ENCODE measurements around the gene TOP2A. TPM values are rescaled to one million over a fixed set of nuclear protein-coding genes. Genes with fewer than 3 reads are reported as not detected.
A peak's percentile ranks its signal among the peaks of the same experiment; 100 is the strongest.

The TOP2A gene
- total and polyA plus RNA-seq, 9 of the 15 experiments (the other 6 are each of a cell fraction or from before 2014, with no cell fraction given), result 133 to 347 (median 259) TPM

- no peaks in the 10 kb centered on the region for H3K27me3 ChIP-seq (ENCODE audit: control insufficient read depth in 2 of 2, insufficient read depth in 2 of 2, low read length in 2 of 2)
- peak overlapping the region; percentile 70 for H2AFZ ChIP-seq (ENCODE audit: low read depth, low read length)
- WGBS (ENCODE audit: insufficient coverage, low coverage, missing lambda C conversion rate), result 0% methylated on average over 2 of the region's 2 CpGs
- in situ Hi-C loops (cut with MboI), result no loop called here
- H3K4me3 ChIP-seq, result no peak overlapping the region
- intact Hi-C loops (cut with micrococcal nuclease), result no loop called here
- H3K27ac ChIP-seq (ENCODE audit: extremely low read depth, low read depth, low read length), result no peak overlapping the region
- peak; percentile 19; the same call in 2 of the 3 replicates for ATAC-seq
- ChIA-PET CTCF (ENCODE audit: low intra/inter-chr PET ratio) (interaction anchor here (0.8 to 1.6 kb wide), 3 partner anchors 15 to 101 kb away, joined by 3 read pairs; partner anchors contain the start of gene TOP2A), POLR2A (interaction anchor here (0.6 to 2.6 kb wide), 3 partner anchors 11 to 17 kb away, joined by 3 to 11 read pairs (median 5); partner anchors contain the start of gene TOP2A)
- no peaks in the 10 kb centered on the region for H3K9me1 ChIP-seq (ENCODE audit: control insufficient read depth, insufficient read depth, low read length)
- peak overlapping the region; percentile 4 to 72; a peak in 2 of 4 replicates for H3K9ac ChIP-seq (ENCODE audit: insufficient read depth in 1 of 2, low read depth in 2 of 2, low read length in 2 of 2)
- no peaks in the 10 kb centered on the region for H4K20me1 ChIP-seq (replicated peaks; ENCODE audit: control insufficient read depth, insufficient read depth, low read length)
- no peaks in the 10 kb centered on the region for H3K79me2 ChIP-seq (ENCODE audit: control insufficient read depth, insufficient read depth, low read length)
- H3K36me3 ChIP-seq (ENCODE audit: control insufficient read depth, insufficient read depth, low read length), result no peaks in the 10 kb centered on the region
- peaks cover 21 to 24% of the 10 kb centered on the region in 2 experiments; a peak in 4 of 5 replicates for H3K4me1 ChIP-seq (replicated peaks in 1 of 2; ENCODE audit: control insufficient read depth in 2 of 2, insufficient read depth in 2 of 2, low read length in 2 of 2)
- H3K9me3 ChIP-seq (replicated peaks; ENCODE audit: control insufficient read depth, insufficient read depth, low read depth, low read length), result no peaks in the 10 kb centered on the region
- peak; percentile 85 for FAIRE-seq
- no TSS peak for BruUV-seq (replicated peaks)
- DNase-seq (ENCODE audit: extremely low read depth in 1 of 4, low spot score in 3 of 4), result peak in 2 of 4 experiments; percentile 33 to 37
- peak overlapping the region; percentile 45; the same call in 1 of the 2 replicates for H3K4me2 ChIP-seq (ENCODE audit: insufficient read depth, low read length)
- TF ChIP-seq KDM1A (IDR thresholded peaks at IDR 0.05), result 0 out of 4 replicates have a peak, but pooled peaks of 1 of the 2 experiments have one; percentile 20
- no peak for TF ChIP-seq EWSR1 (IDR thresholded peaks at IDR 0.05; ENCODE audit: borderline replicate concordance, low read depth, partially characterized antibody)
- TF ChIP-seq TAF1 (IDR thresholded peaks at IDR 0.05; ENCODE audit: control insufficient read depth, extremely low read depth, insufficient read depth, low read length, severe bottlenecking), result no peak
- TF ChIP-seq CCNT2 (IDR thresholded peaks at IDR 0.05; ENCODE audit: borderline replicate concordance, extremely low read depth, insufficient read length, low read depth, low read length), result no peak
- TF ChIP-seq EGR1 (conservative IDR thresholded peaks at IDR 0.05), result 0 out of 2 replicates have a peak, but pooled peaks have one; percentile 18
- TF ChIP-seq ZBTB7A (IDR thresholded peaks at IDR 0.05; ENCODE audit: borderline replicate concordance, control insufficient read depth, low read depth, low read length), result no peak
- TF ChIP-seq RBM25 (IDR thresholded peaks at IDR 0.05; ENCODE audit: low read depth, low read length, severe bottlenecking), result peak; percentile 68
- no peak for TF ChIP-seq FOS (IDR thresholded peaks at IDR 0.05; ENCODE audit: extremely low read depth, insufficient read length)
- TF ChIP-seq PHF21A (IDR thresholded peaks at IDR 0.05; ENCODE audit: borderline replicate concordance, low read depth), result no peak
- TF ChIP-seq ZNF384 (IDR thresholded peaks at IDR 0.05; ENCODE audit: low read depth, low read length), result no peak
- TF ChIP-seq NFIC (IDR thresholded peaks at IDR 0.05), result peak; percentile 48; the same call in 1 of the 2 replicates
- no peak for TF ChIP-seq ZNF785 (CRISPR knock-in tag; IDR thresholded peaks at IDR 0.05)
- 0 out of 2 replicates have a peak, but pooled peaks have one; percentile 36 for TF ChIP-seq ZNF165 (CRISPR knock-in tag; IDR thresholded peaks at IDR 0.05; ENCODE audit: borderline replicate concordance)
- no peak for TF ChIP-seq ZNF174 (CRISPR knock-in tag; IDR thresholded peaks at IDR 0.05)
- no peak for TF ChIP-seq ZSCAN29 (IDR thresholded peaks at IDR 0.05)
- TF ChIP-seq ZNF592 (IDR thresholded peaks at IDR 0.05), result no peak
- no peak for TF ChIP-seq SMAD1 (IDR thresholded peaks at IDR 0.05; ENCODE audit: low read depth, low read length, partially characterized antibody)
- TF ChIP-seq ZC3H4 (CRISPR knock-in tag; IDR thresholded peaks at IDR 0.05; ENCODE audit: borderline replicate concordance), result no peak
Observed at GRCh38 chr17:40432864-40433528, 15.3 kb upstream of the TOP2A start.
